MCF 10A (cell line): ENCODE results near the gene EMILIN1. TPM values are rescaled to one million over a fixed set of nuclear protein-coding genes. Genes with fewer than 3 reads are reported as not detected.

Experiments
- BruUV-seq: library from RNA; stranded (reverse); fragments of 400-500 nt; replicated peaks from 2 replicates; lab custom pipeline; 2021; lab: Mats Ljungman, UMichigan
- CTCF ChIA-PET: fragments of 300-600 bp; sonication (Branson Sonifier 250); formaldehyde crosslinking; extraction: SDS; loops from one replicate; lab custom pipeline; 2021; ENCODE audit warnings: antibody characterized with exemption, inconsistent platforms; lab: Yijun Ruan, JAX
- POLR2A ChIA-PET: fragments of 300-600, 350-650 bp; sonication (Branson Sonifier 250); formaldehyde crosslinking; extraction: SDS; loops from one replicate; lab custom pipeline; 2020; ENCODE audit warnings: antibody characterized with exemption, inconsistent platforms; lab: Yijun Ruan, JAX
- DNase-seq: peaks from one replicate; pipeline ENCODE4 v3.0.0-alpha.2; 2018; ENCODE audit not compliant: unreplicated experiment
- H3K27ac Mint-ChIP-seq: one replicate; pipeline ENCODE4 v1.8.0; 2022; ENCODE audit warnings: mild to moderate bottlenecking, low read depth, mixed read lengths; ENCODE audit not compliant: unreplicated experiment
- H3K27me3 Mint-ChIP-seq: one replicate; pipeline ENCODE4 v1.8.0; 2022; ENCODE audit warnings: mixed read lengths; ENCODE audit not compliant: insufficient read depth, unreplicated experiment
- H3K36me3 Mint-ChIP-seq: one replicate; pipeline ENCODE4 v1.8.0; 2022; ENCODE audit warnings: mild to moderate bottlenecking, moderate library complexity, mixed read lengths; ENCODE audit not compliant: insufficient read depth, unreplicated experiment
- H3K4me1 Mint-ChIP-seq: one replicate; pipeline ENCODE4 v1.8.0; 2022; ENCODE audit warnings: mixed read lengths; ENCODE audit not compliant: insufficient read depth, unreplicated experiment
- H3K4me3 Mint-ChIP-seq: one replicate; pipeline ENCODE4 v1.8.0; 2022; ENCODE audit warnings: mild to moderate bottlenecking, moderate library complexity, mixed read lengths; ENCODE audit not compliant: unreplicated experiment
- H3K9me3 Mint-ChIP-seq: one replicate; pipeline ENCODE4 v1.8.0; 2022; ENCODE audit warnings: mixed read lengths; ENCODE audit not compliant: unreplicated experiment
- CTCF ChIP-seq: fragments of 200-600 bp; IDR thresholded peaks from one replicate; pipeline ENCODE4 v1.8.0; 2022; ENCODE audit warnings: antibody characterized with exemption, mild to moderate bottlenecking; ENCODE audit not compliant: unreplicated experiment
- intact Hi-C: fragments of 100-400 bp; cut with micrococcal nuclease; formaldehyde crosslinking; loops from 2 replicates; pipeline ENCODE4 v1.14.1; 2022
- total RNA-seq: library from RNA; stranded (reverse); gene quantifications from 2 replicates; pipeline ENCODE4 v1.2.3, GENCODE V29; 2022

EMILIN1 gene
- total RNA-seq, 1 experiment from 2014 or later, result 0.21 TPM

- no peak for DNase-seq
- ChIA-PET POLR2A (interaction anchor here (0.6 to 15.2 kb wide), 3 partner anchors 7 to 1418 kb away, joined by 3 to 175 read pairs (median 3); partner anchors contain the start of gene AGBL5), CTCF (interaction anchor here (1.3 kb wide), 1 partner anchor 42 kb away, joined by 6 read pairs; no protein-coding TSS in a partner anchor)
- Mint-ChIP-seq H3K36me3 (peaks cover 56% of the 10 kb centered on the region), H3K27ac (no peak overlapping the region), H3K4me3 (no peak overlapping the region), H3K4me1 (no peaks in the 10 kb centered on the region), H3K9me3 (no peaks in the 10 kb centered on the region), H3K27me3 (no peaks in the 10 kb centered on the region)
- BruUV-seq, result no TSS peak
- intact Hi-C loops, result no loop called here
- no peak for TF ChIP-seq CTCF
Observed at GRCh38 chr2:27059141-27059820, 19.1 kb upstream of the EMILIN1 start.

- no TSS peak for BruUV-seq
- Mint-ChIP-seq H3K9me3 (no peaks in the 10 kb centered on the region), H3K4me3 (no peak overlapping the region), H3K27me3 (no peaks in the 10 kb centered on the region), H3K4me1 (no peaks in the 10 kb centered on the region), H3K27ac (no peak overlapping the region), H3K36me3 (peaks cover 54% of the 10 kb centered on the region)
- DNase-seq, result no peak
- intact Hi-C loops, result no loop called here
- POLR2A ChIA-PET, result interaction anchor here (1.1 to 15.2 kb wide), 3 partner anchors 8 to 84 kb away, joined by 3 to 175 read pairs (median 3); partner anchors contain the start of genes AGBL5 and OST4
- CTCF ChIA-PET, result no interaction called here
- no peak for TF ChIP-seq CTCF
Observed at GRCh38 chr2:27060323-27060722, 18.1 kb upstream of the EMILIN1 start.

- no TSS peak for BruUV-seq
- POLR2A ChIA-PET, result interaction anchor here (0.7 to 15.2 kb wide), 2 partner anchors 12 to 257 kb away, joined by 3 to 175 read pairs; partner anchors contain the start of gene AGBL5
- Mint-ChIP-seq H3K27me3 (no peaks in the 10 kb centered on the region), H3K4me1 (peaks cover 15% of the 10 kb centered on the region), H3K9me3 (no peaks in the 10 kb centered on the region), H3K36me3 (peaks cover 67% of the 10 kb centered on the region), H3K4me3 (no peak overlapping the region), H3K27ac (no peak overlapping the region)
- CTCF ChIA-PET, result interaction anchor here (0.7 to 1.3 kb wide), 6 partner anchors 9 to 1899 kb away, joined by 3 to 5 read pairs (median 3); partner anchors contain the start of gene TRIM54
- intact Hi-C loops, result no loop called here
- TF ChIP-seq CTCF, result no peak
- DNase-seq, result no peak
Observed at GRCh38 chr2:27065128-27065527, 13.3 kb upstream of the EMILIN1 start.

- CTCF ChIA-PET, result interaction anchor here (0.6 to 1.4 kb wide), 4 partner anchors 12 to 105 kb away, joined by 3 to 10 read pairs (median 4); no protein-coding TSS in a partner anchor
- POLR2A ChIA-PET, result interaction anchor here (1.2 to 15.2 kb wide), 2 partner anchors 15 to 150 kb away, joined by 3 to 175 read pairs; partner anchors contain the start of gene AGBL5
- intact Hi-C loops, result no loop called here
- H3K27ac Mint-ChIP-seq, result no peak overlapping the region
- DNase-seq, result no peak
- H3K4me3 Mint-ChIP-seq, result no peak overlapping the region
- no peak for TF ChIP-seq CTCF
- peaks cover 56% of the 10 kb centered on the region for H3K36me3 Mint-ChIP-seq
- H3K9me3 Mint-ChIP-seq, result no peaks in the 10 kb centered on the region
- no peaks in the 10 kb centered on the region for H3K27me3 Mint-ChIP-seq
- BruUV-seq, result no TSS peak
- H3K4me1 Mint-ChIP-seq, result peaks cover 15% of the 10 kb centered on the region
Observed at GRCh38 chr2:27067385-27067784, 11.0 kb upstream of the EMILIN1 start.
